ENCODE results near the gene TNS3.

The TNS3 gene

GRCh38 chr7:47357361-47357760 lies 224.6 kb downstream of the TNS3 start:
- DNase-seq, result no peak

DNA sequence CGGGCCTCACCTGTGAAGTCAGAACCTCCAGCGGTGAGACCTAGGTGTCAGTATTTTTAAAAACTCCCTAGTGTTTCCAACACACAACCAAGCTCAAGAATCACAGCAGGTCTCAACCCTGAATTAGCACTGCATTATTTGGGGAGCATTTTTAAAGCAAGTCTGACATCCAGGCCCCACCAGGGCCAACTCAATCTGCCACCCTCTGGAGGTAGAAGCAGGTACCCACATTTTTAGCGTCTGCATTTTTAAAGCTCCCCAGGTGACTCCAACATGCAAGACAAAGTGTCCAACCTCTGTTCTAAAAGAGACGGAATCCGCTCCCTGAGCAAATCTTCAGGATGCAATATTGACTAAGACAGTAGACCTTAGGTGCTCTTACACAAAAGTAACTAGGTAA lies 225.7 kb downstream of the TNS3 start:
- no peak for DNase-seq

DNA sequence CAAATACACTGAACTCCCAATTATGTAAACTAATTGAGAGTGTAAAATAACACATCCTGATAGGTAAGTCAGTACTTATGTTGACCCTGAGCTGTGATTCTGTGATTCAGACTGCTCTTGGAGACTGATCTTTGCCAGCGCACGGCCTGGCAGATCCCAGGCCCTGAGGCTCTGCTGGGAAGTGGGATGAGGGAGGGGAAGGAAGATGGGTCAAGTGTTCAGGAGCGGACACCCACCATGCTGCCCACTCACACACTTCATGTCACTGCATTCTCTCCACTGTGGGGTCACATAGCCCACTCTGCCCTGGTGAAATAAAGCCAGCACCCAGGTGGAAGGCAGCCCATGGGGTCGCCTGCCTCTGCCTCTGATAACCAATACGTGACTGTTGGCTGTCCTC lies 226.2 kb downstream of the TNS3 start:
- DNase-seq, result no peak

DNA sequence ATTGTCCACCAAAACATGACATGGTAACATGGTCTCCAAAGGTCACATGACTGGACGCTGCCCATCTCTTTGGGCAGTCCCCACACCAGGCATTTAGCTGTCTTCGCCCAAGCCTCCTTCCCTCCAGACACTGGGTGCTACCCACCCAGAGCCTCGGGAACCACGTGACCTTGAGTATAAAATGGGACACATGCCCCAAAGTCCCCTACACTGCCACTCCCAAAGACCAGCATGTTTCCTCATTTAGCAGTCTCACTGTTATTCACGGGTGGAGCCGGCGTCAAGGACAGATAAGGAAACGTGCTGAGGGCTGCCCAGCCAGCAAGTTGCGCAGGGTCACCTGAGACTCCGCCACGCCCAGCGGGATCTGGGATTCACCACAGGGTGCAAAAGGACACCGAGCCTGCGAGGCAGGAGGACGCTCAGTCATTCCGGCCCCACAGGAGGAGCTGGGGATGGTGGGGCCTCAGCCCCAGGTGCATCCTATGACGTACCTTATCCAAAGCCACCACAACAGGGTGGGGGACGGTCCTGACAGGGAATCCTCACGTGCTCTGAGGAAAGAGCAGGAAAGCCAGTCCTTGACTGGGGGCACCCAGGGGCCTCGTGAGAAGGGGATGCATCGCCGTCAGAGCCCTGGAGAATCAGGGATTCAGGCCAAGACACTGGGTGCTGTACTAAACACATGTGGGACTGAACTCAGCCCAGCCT lies 226.9 kb downstream of the TNS3 start:
- no peak for DNase-seq

- no peak for DNase-seq
Measured at GRCh38 chr7:47354071-47354470, 227.8 kb downstream of the TNS3 start.

- no peak for DNase-seq
Measured at GRCh38 chr7:47352394-47352968, 229.4 kb downstream of the TNS3 start.

DNA sequence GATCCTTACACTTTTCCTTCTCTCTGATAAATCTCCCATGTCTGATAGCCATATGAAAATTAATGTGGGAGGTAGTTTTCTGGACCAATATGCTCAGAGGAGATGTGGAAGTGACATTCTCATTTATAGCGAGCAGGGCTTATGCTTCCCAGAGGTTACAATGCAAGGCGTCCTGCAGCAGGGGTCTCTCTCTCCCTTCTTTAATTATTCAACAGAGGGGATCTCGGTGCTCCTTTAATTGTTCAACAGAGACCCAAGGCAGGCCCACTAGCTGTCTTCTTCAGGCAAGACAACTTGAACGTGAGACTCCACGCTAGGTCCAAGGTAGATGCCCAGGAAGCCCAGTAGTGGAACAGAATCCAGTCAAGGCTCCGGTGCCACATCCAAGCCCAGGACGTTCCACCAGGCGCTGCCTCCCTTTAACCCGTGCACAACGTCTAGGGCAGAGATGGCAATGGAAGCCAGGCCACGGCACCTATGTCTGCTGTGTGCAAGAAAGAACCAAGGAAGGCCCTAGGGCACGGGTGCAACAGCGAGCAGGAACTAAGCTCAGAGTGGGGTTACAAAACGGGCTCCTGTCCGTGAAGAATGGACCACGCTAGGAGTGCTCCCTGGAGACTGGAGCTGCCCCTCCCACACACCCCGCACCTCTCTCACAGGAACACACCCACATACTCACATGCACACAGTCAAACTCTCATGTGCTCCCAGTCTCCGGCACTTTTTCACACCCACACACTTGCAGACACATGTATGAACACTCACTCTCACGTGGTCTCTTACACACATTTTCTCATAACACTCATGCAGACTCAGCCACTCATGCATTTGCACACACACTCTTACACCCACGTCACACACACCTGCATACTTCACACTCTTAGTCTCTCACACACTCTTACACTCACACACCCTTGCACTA lies 230.4 kb downstream of the TNS3 start:
- no peak for DNase-seq

DNA sequence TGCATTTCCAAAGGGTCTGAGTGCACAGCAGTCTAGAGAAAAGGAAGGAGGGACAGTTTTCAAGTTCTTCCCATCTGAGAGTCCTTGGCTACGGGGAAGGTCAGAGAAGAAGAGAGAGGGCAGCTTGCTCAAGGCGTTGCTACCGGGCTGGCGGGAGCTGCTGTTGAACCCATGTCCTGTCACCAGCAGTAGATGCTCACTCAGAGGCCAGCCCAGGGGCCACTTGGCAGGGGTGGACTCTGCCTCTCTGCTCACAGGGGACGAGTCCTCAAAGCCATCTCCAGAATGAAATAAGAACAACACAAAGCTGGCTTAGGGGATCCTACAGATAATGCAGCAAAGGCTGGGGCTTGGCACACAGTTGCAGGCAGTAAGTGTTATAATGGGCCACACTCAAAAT lies 231.5 kb downstream of the TNS3 start:
- DNase-seq, result no peak

DNA sequence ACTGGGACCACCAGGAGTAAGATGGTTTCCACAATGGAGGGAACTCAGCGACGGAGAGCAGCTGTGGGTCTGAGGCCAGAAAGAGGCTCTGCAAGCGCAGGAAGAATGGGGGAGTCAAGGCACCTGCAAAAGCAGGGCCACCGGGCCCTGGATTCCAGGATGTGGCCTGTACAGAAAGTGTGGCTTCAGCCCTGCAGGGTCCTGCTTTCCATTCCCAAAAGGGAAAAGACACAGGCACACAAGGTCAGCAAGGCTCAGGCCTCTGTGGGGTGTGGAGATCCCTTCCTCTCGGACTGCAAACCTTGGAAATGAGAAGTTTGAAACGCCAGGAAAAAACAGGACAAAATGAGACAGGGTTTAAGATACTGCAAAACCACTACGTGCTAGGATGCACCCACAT lies 232.5 kb downstream of the TNS3 start:
- DNase-seq, result no peak

- DNase-seq, result no peak
Measured at GRCh38 chr7:47347816-47348385, 234.0 kb downstream of the TNS3 start.

DNA sequence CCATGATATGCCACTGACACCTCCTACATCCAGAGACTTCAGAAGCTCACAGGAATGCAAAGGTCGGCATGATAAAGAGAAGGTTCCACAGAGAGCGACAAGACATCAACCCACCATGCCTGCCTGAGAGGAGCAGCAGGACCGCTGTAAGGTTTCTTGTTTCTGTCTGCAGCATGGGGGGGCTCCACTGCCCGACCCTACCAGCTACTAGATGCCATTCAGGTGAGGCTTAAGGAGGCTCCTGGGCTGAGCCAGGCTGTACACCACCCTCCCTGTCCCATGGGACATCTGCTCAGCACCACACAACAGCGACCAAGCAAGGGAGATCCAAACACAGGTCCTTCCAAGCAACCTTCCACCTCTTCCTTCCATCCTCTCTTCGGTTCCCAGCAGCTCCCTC lies 234.6 kb downstream of the TNS3 start:
- DNase-seq, result no peak

GRCh38 chr7:47346377-47346914 lies 235.5 kb downstream of the TNS3 start:
- DNase-seq, result no peak

DNA sequence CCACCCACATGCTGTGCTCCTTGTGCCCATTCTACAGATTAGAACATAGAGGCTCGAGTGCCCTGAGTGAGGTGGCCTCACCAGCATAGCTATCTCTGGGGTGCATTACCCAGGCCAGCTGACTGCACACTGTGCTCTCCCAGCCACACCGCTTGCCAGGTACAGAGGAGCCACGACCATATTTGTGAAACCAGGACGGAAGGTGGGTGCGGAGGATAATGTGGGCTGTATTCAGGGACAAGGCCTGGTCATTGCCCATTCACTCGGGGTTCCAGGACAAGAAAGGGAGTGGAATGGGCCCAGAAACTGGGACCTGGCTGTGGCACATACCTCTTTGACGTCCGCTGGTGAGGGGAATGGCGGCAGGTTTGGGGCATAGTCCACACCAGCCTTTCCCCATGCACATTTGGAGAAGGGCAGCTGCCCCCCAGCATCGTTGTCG lies 236.0 kb downstream of the TNS3 start:
- DNase-seq, result no peak

GRCh38 chr7:47344171-47344955 lies 237.5 kb downstream of the TNS3 start:
- no peak for DNase-seq

DNA sequence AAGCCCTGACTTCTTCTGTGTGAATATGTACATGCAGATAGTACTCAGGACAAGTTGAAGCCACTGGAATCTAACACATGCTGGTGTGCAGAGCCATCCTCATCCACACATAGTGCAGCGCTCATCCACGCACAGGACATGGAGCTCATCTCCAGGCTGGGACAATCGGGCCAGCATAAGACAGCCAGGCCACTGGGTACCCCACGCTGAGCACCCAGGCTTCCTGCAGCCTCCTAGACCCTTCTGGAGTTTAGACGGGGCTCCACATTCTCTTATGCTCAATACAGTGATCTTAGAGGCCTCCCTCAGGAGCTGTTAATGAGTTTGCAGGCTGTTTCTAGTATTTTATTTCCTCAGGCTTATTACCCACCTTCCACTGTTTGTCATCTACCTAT lies 238.9 kb downstream of the TNS3 start:
- no peak for DNase-seq

- DNase-seq, result no peak
Measured at GRCh38 chr7:47342296-47343060, 239.4 kb downstream of the TNS3 start.

- no peak for DNase-seq
Measured at GRCh38 chr7:47340517-47340916, 241.4 kb downstream of the TNS3 start.

GRCh38 chr7:47338026-47338425 lies 243.9 kb downstream of the TNS3 start:
- no peak for DNase-seq

DNA sequence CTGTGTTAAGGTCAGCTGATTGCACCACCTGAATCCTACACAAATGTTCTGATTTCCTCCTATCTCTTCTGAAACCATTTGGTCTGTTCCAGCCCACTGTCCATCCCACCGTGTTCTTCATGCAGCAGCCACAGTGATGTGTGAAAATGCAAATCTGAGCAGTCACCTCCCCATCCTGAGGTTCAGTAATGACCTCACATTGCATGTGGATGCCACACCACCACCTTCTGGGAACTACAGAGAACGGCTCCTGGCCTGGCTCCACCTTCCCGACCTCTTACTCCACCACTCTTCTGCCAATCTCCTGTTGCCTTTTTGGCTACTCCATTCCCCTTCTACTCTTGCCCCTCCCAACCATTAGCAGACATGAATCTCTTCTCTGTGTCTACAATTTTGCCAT lies 244.4 kb downstream of the TNS3 start:
- no peak for DNase-seq

GRCh38 chr7:47336472-47337425 lies 245.2 kb downstream of the TNS3 start:
- no peak for DNase-seq
